Medulla oblongata (tissue), 1 donor: Measurements from ENCODE around the gene ALDH1A1.
"Not testable (repeated sequence)": the region's sequence is repeated elsewhere in the genome, so short reads cannot be mapped to it uniquely, and the experiment has no call there.

Source experiments
- DNase-seq: peaks from one replicate; pipeline ENCODE4 v3.0.0-alpha.2; 2015; ENCODE audit errors: extremely low spot score

Gene ALDH1A1

GRCh38 chr9:72896439-72896838 lies 56.4 kb downstream of the ALDH1A1 start:
- no peak for DNase-seq

- no peak for DNase-seq
Measured at GRCh38 chr9:72895122-72895521, 57.7 kb downstream of the ALDH1A1 start.

- no peak for DNase-seq
Measured at GRCh38 chr9:72894342-72894741, 58.5 kb downstream of the ALDH1A1 start.

- DNase-seq, result no peak
Measured at GRCh38 chr9:72893437-72893836, 59.4 kb downstream of the ALDH1A1 start.

- no peak for DNase-seq
Measured at GRCh38 chr9:72891043-72891442, 61.8 kb downstream of the ALDH1A1 start.

- DNase-seq, result no peak
Measured at GRCh38 chr9:72888943-72889342, 63.9 kb downstream of the ALDH1A1 start.

- no peak for DNase-seq
Measured at GRCh38 chr9:72888067-72888466, 64.8 kb downstream of the ALDH1A1 start.

- DNase-seq, result no peak
Measured at GRCh38 chr9:72886386-72886785, 66.5 kb downstream of the ALDH1A1 start.

- no peak for DNase-seq
Measured at GRCh38 chr9:72884508-72884907, 68.3 kb downstream of the ALDH1A1 start.

GRCh38 chr9:72883875-72884274 lies 69.0 kb downstream of the ALDH1A1 start:
- DNase-seq, result no peak

- DNase-seq, result peak; percentile 21
Measured at GRCh38 chr9:72882117-72882775, 70.6 kb downstream of the ALDH1A1 start.

GRCh38 chr9:72880821-72881220 lies 72.0 kb downstream of the ALDH1A1 start:
- no peak for DNase-seq

GRCh38 chr9:72875221-72875620 lies 77.6 kb downstream of the ALDH1A1 start:
- no peak for DNase-seq

GRCh38 chr9:72874344-72874743 lies 78.5 kb downstream of the ALDH1A1 start:
- no peak for DNase-seq

GRCh38 chr9:72873456-72873855 lies 79.4 kb downstream of the ALDH1A1 start:
- DNase-seq, result no peak

- no peak for DNase-seq
Measured at GRCh38 chr9:72872718-72873117, 80.1 kb downstream of the ALDH1A1 start.

- DNase-seq, result no peak
Measured at GRCh38 chr9:72871685-72872084, 81.2 kb downstream of the ALDH1A1 start.

GRCh38 chr9:72864327-72864726 lies 88.5 kb downstream of the ALDH1A1 start:
- no peak for DNase-seq

- DNase-seq, result no peak
Measured at GRCh38 chr9:72863456-72864094, 89.3 kb downstream of the ALDH1A1 start.

- not testable (repeated sequence) for DNase-seq
Measured at GRCh38 chr9:72862788-72863187, 90.1 kb downstream of the ALDH1A1 start.

- DNase-seq, result no peak
Measured at GRCh38 chr9:72858089-72858912, 94.6 kb downstream of the ALDH1A1 start.

GRCh38 chr9:72857624-72857996 lies 95.2 kb downstream of the ALDH1A1 start:
- no peak for DNase-seq
